ENCODE results near the gene BCAN. TPM values are rescaled to one million over a fixed set of nuclear protein-coding genes. Genes with fewer than 3 reads are reported as not detected.

The BCAN gene
- total RNA-seq, 1 experiment from 2014 or later = 1.2 TPM

DNA sequence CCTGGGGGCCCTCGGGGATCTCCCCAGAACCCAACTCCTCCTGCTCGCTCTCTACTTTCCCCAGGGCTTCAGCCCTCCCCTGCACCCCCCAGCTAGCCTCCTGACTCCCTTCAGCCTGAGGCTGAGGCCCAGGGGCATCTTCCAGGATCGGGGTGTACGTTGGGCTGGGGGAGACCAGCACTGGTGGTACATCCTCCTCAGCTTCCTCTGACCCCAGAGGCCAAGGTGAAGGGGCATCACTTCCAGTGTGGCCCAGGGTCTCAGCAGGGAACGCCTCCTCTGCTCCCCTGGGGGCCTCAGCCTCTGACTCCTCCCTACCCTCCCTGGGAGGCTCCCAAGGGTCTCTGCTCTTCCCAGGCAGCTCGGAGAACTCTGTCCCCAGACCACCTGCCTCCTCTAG, 28.4 kb downstream of the BCAN start:
- no peak overlapping the region for H3K14ac ChIP-seq (ENCODE audit: insufficient read depth, low read length)
- Mint-ChIP-seq H3K4me1 (peaks cover 84 to 95% of the 10 kb centered on the region in 2 experiments), H3K9me3 (peaks cover 2 to 3% of the 10 kb centered on the region in 2 experiments; a peak in 3 of 5 replicates), H3K27ac (peak overlapping the region in 1 of 3 experiments; percentile 70; a peak in 1 of 7 replicates), H3K4me3 (no peak overlapping the region; a peak in 1 of 5 replicates), H3K27me3 (ENCODE audit: low read depth) (peaks cover 4% of the 10 kb centered on the region; the same call in 1 of the 2 replicates), H3K36me3 (ENCODE audit: insufficient read depth in 1 of 3, low read depth in 3 of 3) (peaks cover 34 to 44% (median 36%) of the 10 kb centered on the region in 3 experiments)
- H4K20me1 ChIP-seq (ENCODE audit: control insufficient read depth, insufficient read depth, insufficient read length) = no peaks in the 10 kb centered on the region
- no peak overlapping the region for H3T11ph ChIP-seq (ENCODE audit: low read length)
- DNase-seq = no peak
- H2AFZ ChIP-seq (ENCODE audit: low read length) = no peak overlapping the region
- H3K18ac ChIP-seq (ENCODE audit: insufficient read length, low read depth, low read length) = no peak overlapping the region
- H3K4me2 ChIP-seq (ENCODE audit: insufficient read depth, insufficient read length, low read length) = no peak overlapping the region
- H4K91ac ChIP-seq (ENCODE audit: insufficient read length, low read depth, low read length) = no peak overlapping the region
- H3K23ac ChIP-seq (ENCODE audit: insufficient read length, low read depth, low read length) = no peak overlapping the region
- H2BK120ac ChIP-seq (ENCODE audit: low read depth, low read length, poor library complexity, severe bottlenecking) = no peak overlapping the region
- no peak overlapping the region for H2BK15ac ChIP-seq (ENCODE audit: low read depth, low read length)
- no peaks in the 10 kb centered on the region for H3K27me3 ChIP-seq (ENCODE audit: insufficient read depth, low read length)
- H2BK20ac ChIP-seq (ENCODE audit: low read depth, low read length, poor library complexity, severe bottlenecking) = no peak overlapping the region
- peak overlapping the region; percentile 51 for H2BK12ac ChIP-seq (ENCODE audit: insufficient read length, low read depth, low read length)
- no peak overlapping the region for H3K9ac ChIP-seq (ENCODE audit: extremely low read depth, insufficient read length, low read length)
- no peak overlapping the region for H3K56ac ChIP-seq (ENCODE audit: insufficient read length, low read depth, low read length)
- peaks cover 4% of the 10 kb centered on the region; the same call in 1 of the 2 replicates for H3K79me2 ChIP-seq (ENCODE audit: insufficient read depth, low read length)
- no peak overlapping the region for H4K8ac ChIP-seq (replicated peaks; ENCODE audit: insufficient read length, low read depth, low read length)
- WGBS (ENCODE audit: extremely low coverage, insufficient read length, low lambda C conversion rate) = no CpG with 5 or more reads among the region's 6 CpGs
- TF ChIP-seq, protein P1, sequence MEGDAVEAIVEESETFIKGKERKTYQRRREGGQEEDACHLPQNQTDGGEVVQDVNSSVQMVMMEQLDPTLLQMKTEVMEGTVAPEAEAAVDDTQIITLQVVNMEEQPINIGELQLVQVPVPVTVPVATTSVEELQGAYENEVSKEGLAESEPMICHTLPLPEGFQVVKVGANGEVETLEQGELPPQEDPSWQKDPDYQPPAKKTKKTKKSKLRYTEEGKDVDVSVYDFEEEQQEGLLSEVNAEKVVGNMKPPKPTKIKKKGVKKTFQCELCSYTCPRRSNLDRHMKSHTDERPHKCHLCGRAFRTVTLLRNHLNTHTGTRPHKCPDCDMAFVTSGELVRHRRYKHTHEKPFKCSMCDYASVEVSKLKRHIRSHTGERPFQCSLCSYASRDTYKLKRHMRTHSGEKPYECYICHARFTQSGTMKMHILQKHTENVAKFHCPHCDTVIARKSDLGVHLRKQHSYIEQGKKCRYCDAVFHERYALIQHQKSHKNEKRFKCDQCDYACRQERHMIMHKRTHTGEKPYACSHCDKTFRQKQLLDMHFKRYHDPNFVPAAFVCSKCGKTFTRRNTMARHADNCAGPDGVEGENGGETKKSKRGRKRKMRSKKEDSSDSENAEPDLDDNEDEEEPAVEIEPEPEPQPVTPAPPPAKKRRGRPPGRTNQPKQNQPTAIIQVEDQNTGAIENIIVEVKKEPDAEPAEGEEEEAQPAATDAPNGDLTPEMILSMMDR (conservative IDR thresholded peaks at IDR 0.05) = no peak
- no peak overlapping the region for H2BK5ac ChIP-seq (ENCODE audit: insufficient read length, low read length)
- H4K5ac ChIP-seq (ENCODE audit: insufficient read length, low read depth, low read length) = no peak overlapping the region
- H3K23me2 ChIP-seq (ENCODE audit: insufficient read length, low read depth, low read length, poor library complexity, severe bottlenecking) = peaks cover under 1% of the 10 kb centered on the region
- H3K9me3 ChIP-seq (ENCODE audit: control insufficient read depth, low read depth, low read length) = no peaks in the 10 kb centered on the region
- no peak overlapping the region for H3K4ac ChIP-seq (ENCODE audit: low read depth, low read length)
- H3K27ac ChIP-seq (ENCODE audit: insufficient read length, low read depth, low read length) = no peak overlapping the region
- no peak overlapping the region for H2AK5ac ChIP-seq (ENCODE audit: insufficient read length, low read length)
- H3K4me1 ChIP-seq (ENCODE audit: insufficient read depth, low read length) = peaks cover 31% of the 10 kb centered on the region; the same call in 1 of the 2 replicates
- peaks cover 8% of the 10 kb centered on the region for H3K79me1 ChIP-seq (ENCODE audit: insufficient read depth, low read depth, low read length, poor library complexity, severe bottlenecking)
